ENCODE measurements around the gene SLC17A2.

SLC17A2 gene

DNA sequence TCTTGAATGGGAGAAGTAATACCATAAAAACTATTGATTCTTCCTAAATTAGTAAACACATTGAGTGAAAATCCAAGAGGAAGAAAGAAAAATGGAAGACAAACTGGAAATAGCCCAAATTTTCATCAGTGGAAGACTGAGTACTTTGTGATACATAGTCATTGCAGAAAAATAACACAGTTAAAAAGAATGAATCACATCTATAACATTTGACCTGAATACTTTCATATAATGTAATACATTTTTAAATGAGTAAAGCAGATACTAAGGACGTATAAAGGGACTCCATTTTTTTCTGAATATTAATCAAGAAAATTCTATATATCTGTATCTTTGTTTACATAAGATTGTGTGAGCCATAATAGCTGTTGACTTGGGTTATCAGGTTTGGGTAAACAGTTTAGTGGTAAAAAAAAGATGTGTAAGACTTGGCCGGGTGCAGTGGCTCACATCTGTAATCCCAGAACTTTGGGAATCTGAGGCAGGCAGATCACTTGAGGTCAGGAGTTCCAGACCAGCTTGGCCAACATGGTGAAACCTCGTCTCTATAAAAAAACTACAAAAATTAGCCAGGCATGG, 4.3 kb upstream of the SLC17A2 start:
- H3K27ac ChIP-seq (ENCODE audit: extremely low read depth, low read depth, low read length): no peak overlapping the region
- ChIA-PET POLR2A (no interaction called here), CTCF (no interaction called here)
- H3K36me3 ChIP-seq (ENCODE audit: control insufficient read depth in 2 of 2, insufficient read depth in 1 of 2, low read length in 2 of 2): no peaks in the 10 kb centered on the region
- H3K9me3 ChIP-seq (ENCODE audit: control insufficient read depth, insufficient read depth, low read depth, low read length): no peaks in the 10 kb centered on the region
- TF ChIP-seq IKZF3 (tag by site-specific recombination; IDR thresholded peaks at IDR 0.05) (no peak), ZNF157 (tag by site-specific recombination; IDR thresholded peaks at IDR 0.05) (no peak), ZNF501 (tag by site-specific recombination; IDR thresholded peaks at IDR 0.05) (no peak), ZNF324 (tag by site-specific recombination; IDR thresholded peaks at IDR 0.05) (no peak), ZNF133 (tag by site-specific recombination; IDR thresholded peaks at IDR 0.05) (peak; percentile 62; the same call in 1 of the 2 replicates)
- no peak overlapping the region for H3K4me3 ChIP-seq (ENCODE audit: low read depth, low read length)
- H3K4me1 ChIP-seq (ENCODE audit: control insufficient read depth, insufficient read depth, low read length): no peaks in the 10 kb centered on the region

DNA sequence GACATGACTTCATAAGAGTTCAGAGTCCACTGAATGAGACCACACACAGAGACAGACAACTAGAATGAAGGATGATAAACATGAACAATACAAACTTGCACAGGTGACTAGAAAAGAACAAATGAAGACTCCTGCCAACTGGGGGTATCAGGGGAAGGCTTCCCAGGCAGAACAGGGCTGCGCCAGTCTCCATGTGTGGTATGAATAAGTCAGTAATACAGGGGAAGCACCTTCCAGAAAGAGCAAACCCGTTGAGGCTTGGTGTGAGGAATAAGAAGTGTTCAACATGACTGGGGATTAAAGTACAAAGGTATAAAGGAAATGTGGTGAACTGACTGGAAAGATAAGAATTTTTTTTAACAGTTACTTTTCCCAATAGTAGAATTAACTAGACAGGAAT, 3.7 kb upstream of the SLC17A2 start:
- Histone ChIP-seq H3K4me3 (ENCODE audit: low read depth, low read length) (no peak overlapping the region), H3K9me3 (ENCODE audit: control insufficient read depth, insufficient read depth, low read depth, low read length) (no peaks in the 10 kb centered on the region), H3K4me1 (ENCODE audit: control insufficient read depth, insufficient read depth, low read length) (0 out of 2 replicates have a peak, but pooled peaks cover under 1% of the 10 kb centered on the region), H3K36me3 (ENCODE audit: control insufficient read depth in 2 of 2, insufficient read depth in 1 of 2, low read length in 2 of 2) (no peaks in the 10 kb centered on the region), H3K27ac (ENCODE audit: extremely low read depth, low read depth, low read length) (no peak overlapping the region)
- ChIA-PET POLR2A (no interaction called here), CTCF (interaction anchor here (1.0 to 1.4 kb wide), 3 partner anchors 8 to 14 kb away, joined by 3 to 5 read pairs (median 3); no protein-coding TSS in a partner anchor)
- TF ChIP-seq ZSCAN30 (tag by site-specific recombination; IDR thresholded peaks at IDR 0.05): no peak
- no peak for TF ChIP-seq ZNF24 (tag by site-specific recombination; IDR thresholded peaks at IDR 0.05)
- no peak for TF ChIP-seq SP2 (tag by site-specific recombination; IDR thresholded peaks at IDR 0.05)
- TF ChIP-seq, protein P1, sequence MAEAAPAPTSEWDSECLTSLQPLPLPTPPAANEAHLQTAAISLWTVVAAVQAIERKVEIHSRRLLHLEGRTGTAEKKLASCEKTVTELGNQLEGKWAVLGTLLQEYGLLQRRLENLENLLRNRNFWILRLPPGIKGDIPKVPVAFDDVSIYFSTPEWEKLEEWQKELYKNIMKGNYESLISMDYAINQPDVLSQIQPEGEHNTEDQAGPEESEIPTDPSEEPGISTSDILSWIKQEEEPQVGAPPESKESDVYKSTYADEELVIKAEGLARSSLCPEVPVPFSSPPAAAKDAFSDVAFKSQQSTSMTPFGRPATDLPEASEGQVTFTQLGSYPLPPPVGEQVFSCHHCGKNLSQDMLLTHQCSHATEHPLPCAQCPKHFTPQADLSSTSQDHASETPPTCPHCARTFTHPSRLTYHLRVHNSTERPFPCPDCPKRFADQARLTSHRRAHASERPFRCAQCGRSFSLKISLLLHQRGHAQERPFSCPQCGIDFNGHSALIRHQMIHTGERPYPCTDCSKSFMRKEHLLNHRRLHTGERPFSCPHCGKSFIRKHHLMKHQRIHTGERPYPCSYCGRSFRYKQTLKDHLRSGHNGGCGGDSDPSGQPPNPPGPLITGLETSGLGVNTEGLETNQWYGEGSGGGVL (tag by site-specific recombination; IDR thresholded peaks at IDR 0.05): no peak
- TF ChIP-seq ZNF16 (tag by site-specific recombination; IDR thresholded peaks at IDR 0.05; ENCODE audit: low read depth): no peak
- TF ChIP-seq ZNF670 (tag by site-specific recombination; IDR thresholded peaks at IDR 0.05; ENCODE audit: low read depth): no peak
- TF ChIP-seq, protein P2, sequence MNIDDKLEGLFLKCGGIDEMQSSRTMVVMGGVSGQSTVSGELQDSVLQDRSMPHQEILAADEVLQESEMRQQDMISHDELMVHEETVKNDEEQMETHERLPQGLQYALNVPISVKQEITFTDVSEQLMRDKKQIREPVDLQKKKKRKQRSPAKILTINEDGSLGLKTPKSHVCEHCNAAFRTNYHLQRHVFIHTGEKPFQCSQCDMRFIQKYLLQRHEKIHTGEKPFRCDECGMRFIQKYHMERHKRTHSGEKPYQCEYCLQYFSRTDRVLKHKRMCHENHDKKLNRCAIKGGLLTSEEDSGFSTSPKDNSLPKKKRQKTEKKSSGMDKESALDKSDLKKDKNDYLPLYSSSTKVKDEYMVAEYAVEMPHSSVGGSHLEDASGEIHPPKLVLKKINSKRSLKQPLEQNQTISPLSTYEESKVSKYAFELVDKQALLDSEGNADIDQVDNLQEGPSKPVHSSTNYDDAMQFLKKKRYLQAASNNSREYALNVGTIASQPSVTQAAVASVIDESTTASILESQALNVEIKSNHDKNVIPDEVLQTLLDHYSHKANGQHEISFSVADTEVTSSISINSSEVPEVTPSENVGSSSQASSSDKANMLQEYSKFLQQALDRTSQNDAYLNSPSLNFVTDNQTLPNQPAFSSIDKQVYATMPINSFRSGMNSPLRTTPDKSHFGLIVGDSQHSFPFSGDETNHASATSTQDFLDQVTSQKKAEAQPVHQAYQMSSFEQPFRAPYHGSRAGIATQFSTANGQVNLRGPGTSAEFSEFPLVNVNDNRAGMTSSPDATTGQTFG (tag by site-specific recombination; IDR thresholded peaks at IDR 0.05; ENCODE audit: borderline replicate concordance): no peak
- TF ChIP-seq ZNF366 (tag by site-specific recombination; conservative IDR thresholded peaks at IDR 0.05): no peak
- no peak for TF ChIP-seq ZNF184 (tag by site-specific recombination; IDR thresholded peaks at IDR 0.05)
- TF ChIP-seq, protein P3, sequence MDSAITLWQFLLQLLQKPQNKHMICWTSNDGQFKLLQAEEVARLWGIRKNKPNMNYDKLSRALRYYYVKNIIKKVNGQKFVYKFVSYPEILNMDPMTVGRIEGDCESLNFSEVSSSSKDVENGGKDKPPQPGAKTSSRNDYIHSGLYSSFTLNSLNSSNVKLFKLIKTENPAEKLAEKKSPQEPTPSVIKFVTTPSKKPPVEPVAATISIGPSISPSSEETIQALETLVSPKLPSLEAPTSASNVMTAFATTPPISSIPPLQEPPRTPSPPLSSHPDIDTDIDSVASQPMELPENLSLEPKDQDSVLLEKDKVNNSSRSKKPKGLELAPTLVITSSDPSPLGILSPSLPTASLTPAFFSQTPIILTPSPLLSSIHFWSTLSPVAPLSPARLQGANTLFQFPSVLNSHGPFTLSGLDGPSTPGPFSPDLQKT (IDR thresholded peaks at IDR 0.05; ENCODE audit: borderline replicate concordance, low read depth, low read length): no peak
- no peak for TF ChIP-seq ZNF132 (tag by site-specific recombination; IDR thresholded peaks at IDR 0.05; ENCODE audit: borderline replicate concordance)
- TF ChIP-seq KLF8 (tag by site-specific recombination; IDR thresholded peaks at IDR 0.05): no peak
- no peak for TF ChIP-seq ZNF394 (tag by site-specific recombination; IDR thresholded peaks at IDR 0.05; ENCODE audit: borderline replicate concordance)
- TF ChIP-seq ZNF600 (tag by site-specific recombination; IDR thresholded peaks at IDR 0.05): no peak
- TF ChIP-seq, protein P4, sequence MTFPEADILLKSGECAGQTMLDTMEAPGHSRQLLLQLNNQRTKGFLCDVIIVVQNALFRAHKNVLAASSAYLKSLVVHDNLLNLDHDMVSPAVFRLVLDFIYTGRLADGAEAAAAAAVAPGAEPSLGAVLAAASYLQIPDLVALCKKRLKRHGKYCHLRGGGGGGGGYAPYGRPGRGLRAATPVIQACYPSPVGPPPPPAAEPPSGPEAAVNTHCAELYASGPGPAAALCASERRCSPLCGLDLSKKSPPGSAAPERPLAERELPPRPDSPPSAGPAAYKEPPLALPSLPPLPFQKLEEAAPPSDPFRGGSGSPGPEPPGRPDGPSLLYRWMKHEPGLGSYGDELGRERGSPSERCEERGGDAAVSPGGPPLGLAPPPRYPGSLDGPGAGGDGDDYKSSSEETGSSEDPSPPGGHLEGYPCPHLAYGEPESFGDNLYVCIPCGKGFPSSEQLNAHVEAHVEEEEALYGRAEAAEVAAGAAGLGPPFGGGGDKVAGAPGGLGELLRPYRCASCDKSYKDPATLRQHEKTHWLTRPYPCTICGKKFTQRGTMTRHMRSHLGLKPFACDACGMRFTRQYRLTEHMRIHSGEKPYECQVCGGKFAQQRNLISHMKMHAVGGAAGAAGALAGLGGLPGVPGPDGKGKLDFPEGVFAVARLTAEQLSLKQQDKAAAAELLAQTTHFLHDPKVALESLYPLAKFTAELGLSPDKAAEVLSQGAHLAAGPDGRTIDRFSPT (tag by site-specific recombination; IDR thresholded peaks at IDR 0.05): no peak
- TF ChIP-seq HOXA7 (CRISPR knock-in tag; IDR thresholded peaks at IDR 0.05; ENCODE audit: borderline replicate concordance): no peak
- TF ChIP-seq, protein P5, sequence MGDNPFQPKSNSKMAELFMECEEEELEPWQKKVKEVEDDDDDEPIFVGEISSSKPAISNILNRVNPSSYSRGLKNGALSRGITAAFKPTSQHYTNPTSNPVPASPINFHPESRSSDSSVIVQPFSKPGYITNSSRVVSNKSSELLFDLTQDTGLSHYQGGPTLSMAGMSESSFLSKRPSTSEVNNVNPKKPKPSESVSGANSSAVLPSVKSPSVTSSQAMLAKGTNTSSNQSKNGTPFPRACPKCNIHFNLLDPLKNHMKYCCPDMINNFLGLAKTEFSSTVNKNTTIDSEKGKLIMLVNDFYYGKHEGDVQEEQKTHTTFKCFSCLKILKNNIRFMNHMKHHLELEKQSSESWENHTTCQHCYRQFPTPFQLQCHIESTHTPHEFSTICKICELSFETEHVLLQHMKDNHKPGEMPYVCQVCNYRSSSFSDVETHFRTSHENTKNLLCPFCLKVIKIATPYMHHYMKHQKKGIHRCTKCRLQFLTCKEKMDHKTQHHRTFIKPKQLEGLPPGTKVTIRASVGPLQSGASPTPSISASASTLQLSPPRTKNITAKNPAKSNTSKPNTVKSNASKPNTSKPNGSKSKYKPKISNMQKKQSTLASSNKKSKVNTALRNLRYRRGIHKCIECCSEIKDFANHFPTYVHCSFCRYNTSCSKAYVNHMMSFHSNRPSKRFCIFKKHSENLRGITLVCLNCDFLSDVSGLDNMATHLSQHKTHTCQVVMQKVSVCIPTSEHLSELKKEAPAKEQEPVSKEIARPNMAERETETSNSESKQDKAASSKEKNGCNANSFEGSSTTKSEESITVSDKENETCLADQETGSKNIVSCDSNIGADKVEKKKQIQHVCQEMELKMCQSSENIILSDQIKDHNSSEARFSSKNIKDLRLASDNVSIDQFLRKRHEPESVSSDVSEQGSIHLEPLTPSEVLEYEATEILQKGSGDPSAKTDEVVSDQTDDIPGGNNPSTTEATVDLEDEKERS (tag by site-specific recombination; IDR thresholded peaks at IDR 0.05): no peak
- no peak for TF ChIP-seq ZNF423 (tag by site-specific recombination; IDR thresholded peaks at IDR 0.05)
